Mesothelial cell of epicardium (in vitro differentiated cells): Measurements from ENCODE around the gene ZCCHC14. TPM values are rescaled to one million over a fixed set of nuclear protein-coding genes. Genes with fewer than 3 reads are reported as not detected.
"Not testable (repeated sequence)": the region's sequence is repeated elsewhere in the genome, so short reads cannot be mapped to it uniquely, and the experiment has no call there.

Source experiments
- DNase-seq, 2 experiments: peaks; one replicate each; pipeline ENCODE4 v3.0.0; 2021; ENCODE audit warnings: low spot score in 2 of 2; ENCODE audit not compliant: unreplicated experiment in 2 of 2
- H3K27ac Mint-ChIP-seq: 2 replicates; pipeline ENCODE4 v1.8.0; 2021; ENCODE audit warnings: mixed read lengths
- H3K27me3 Mint-ChIP-seq: 2 replicates; pipeline ENCODE4 v1.8.0; 2021; ENCODE audit warnings: low read depth, mixed read lengths
- H3K36me3 Mint-ChIP-seq: 2 replicates; pipeline ENCODE4 v1.8.0; 2021; ENCODE audit warnings: mixed read lengths
- H3K4me1 Mint-ChIP-seq: 2 replicates; pipeline ENCODE4 v1.8.0; 2021; ENCODE audit warnings: mixed read lengths
- H3K4me3 Mint-ChIP-seq: 2 replicates; pipeline ENCODE4 v1.8.0; 2021; ENCODE audit warnings: mild to moderate bottlenecking, moderate library complexity, mixed read lengths
- H3K9me3 Mint-ChIP-seq: 2 replicates; pipeline ENCODE4 v1.8.0; 2021; ENCODE audit warnings: mixed read lengths
- CTCF ChIP-seq: fragments of 200-600 bp; sonication (generic); IDR thresholded peaks from one replicate; pipeline ENCODE4 v1.5.0; 2021; ENCODE audit warnings: antibody characterized with exemption; ENCODE audit not compliant: unreplicated experiment
- total RNA-seq: library from RNA; stranded (reverse); gene quantifications from 3 replicates; pipeline ENCODE4 v1.2.1, GENCODE V29; 2021

Gene ZCCHC14
- total RNA-seq, 1 donor from 2014 or later = 37.3 TPM

GRCh38 chr16:87506423-87507350 lies 13.9 kb upstream of the ZCCHC14 start:
- Mint-ChIP-seq H3K9me3 (no peaks in the 10 kb centered on the region), H3K4me1 (no peaks in the 10 kb centered on the region), H3K4me3 (no peak overlapping the region), H3K36me3 (no peaks in the 10 kb centered on the region), H3K27me3 (no peaks in the 10 kb centered on the region), H3K27ac (no peak overlapping the region)
- no peak for TF ChIP-seq CTCF
- DNase-seq = no peak

- no peaks in the 10 kb centered on the region for H3K27me3 Mint-ChIP-seq
- no peak for TF ChIP-seq CTCF
- H3K4me1 Mint-ChIP-seq = no peaks in the 10 kb centered on the region
- H3K27ac Mint-ChIP-seq = no peak overlapping the region
- H3K36me3 Mint-ChIP-seq = no peaks in the 10 kb centered on the region
- no peaks in the 10 kb centered on the region for H3K9me3 Mint-ChIP-seq
- no peak overlapping the region for H3K4me3 Mint-ChIP-seq
- no peak for DNase-seq
These were observed 13.0 kb upstream of the ZCCHC14 start for GRCh38 chr16:87505834-87506233.

GRCh38 chr16:87503232-87503937 lies 10.6 kb upstream of the ZCCHC14 start:
- not testable (repeated sequence) for H3K4me3 Mint-ChIP-seq, H3K9me3 Mint-ChIP-seq, H3K36me3 Mint-ChIP-seq, H3K4me1 Mint-ChIP-seq, H3K27ac Mint-ChIP-seq, DNase-seq, H3K27me3 Mint-ChIP-seq

- no peaks in the 10 kb centered on the region for H3K36me3 Mint-ChIP-seq
- H3K9me3 Mint-ChIP-seq = no peaks in the 10 kb centered on the region
- H3K4me1 Mint-ChIP-seq = no peaks in the 10 kb centered on the region
- DNase-seq = no peak
- no peaks in the 10 kb centered on the region for H3K27me3 Mint-ChIP-seq
- H3K4me3 Mint-ChIP-seq = no peak overlapping the region
- no peak overlapping the region for H3K27ac Mint-ChIP-seq
- TF ChIP-seq CTCF = no peak
These were observed 9.6 kb upstream of the ZCCHC14 start for GRCh38 chr16:87502308-87502969.

GRCh38 chr16:87501117-87501516 lies 8.3 kb upstream of the ZCCHC14 start:
- no peak for DNase-seq
- no peak overlapping the region for H3K27ac Mint-ChIP-seq
- no peaks in the 10 kb centered on the region for H3K36me3 Mint-ChIP-seq

More at GRCh38 chr16:87501117-87501516, 8.3 kb upstream of the ZCCHC14 start:
- Mint-ChIP-seq H3K9me3 (no peaks in the 10 kb centered on the region), H3K4me1 (no peaks in the 10 kb centered on the region), H3K4me3 (no peak overlapping the region), H3K27me3 (no peaks in the 10 kb centered on the region)
- no peak for TF ChIP-seq CTCF
